K562 treated with DMSO at 1 percent for 4 hours (cell line): ENCODE results near the gene KHDC3L. TPM values are rescaled to one million over a fixed set of nuclear protein-coding genes. Genes with fewer than 3 reads are reported as not detected.

Experiments
- total RNA-seq: library from RNA; unstranded; fragments of 300-600 nt; gene quantifications from 2 replicates; pipeline ENCODE4 v1.2.3, GENCODE V29; 2022; ENCODE audit not compliant: insufficient read depth

Gene KHDC3L
- not detected in 2 replicates for total RNA-seq

DNA sequence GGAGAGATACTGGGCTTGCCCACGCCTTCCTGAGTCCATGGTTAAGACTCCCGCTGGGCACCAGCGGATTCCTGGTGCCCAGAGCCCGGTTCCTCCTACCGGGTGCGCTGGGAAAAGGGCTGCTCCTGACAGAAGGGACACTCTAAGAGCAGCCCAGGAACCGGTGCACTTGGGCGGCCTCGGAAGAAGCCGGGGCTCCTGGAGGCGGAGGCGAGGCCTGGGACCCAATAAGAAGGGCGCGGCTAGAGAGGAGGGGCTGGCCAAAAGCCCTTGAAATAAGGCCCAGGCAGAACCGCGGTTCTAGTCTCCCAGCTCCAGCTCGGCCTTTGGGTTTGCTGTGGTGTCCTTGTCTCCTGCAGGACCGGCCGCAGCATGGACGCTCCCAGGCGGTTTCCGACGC is at the start of gene KHDC3L:
KHDC3L (plus strand) TSS at position 301 of the 400 bp plus-strand sequence; CDS start at position 373, 72 bp downstream.

DNA sequence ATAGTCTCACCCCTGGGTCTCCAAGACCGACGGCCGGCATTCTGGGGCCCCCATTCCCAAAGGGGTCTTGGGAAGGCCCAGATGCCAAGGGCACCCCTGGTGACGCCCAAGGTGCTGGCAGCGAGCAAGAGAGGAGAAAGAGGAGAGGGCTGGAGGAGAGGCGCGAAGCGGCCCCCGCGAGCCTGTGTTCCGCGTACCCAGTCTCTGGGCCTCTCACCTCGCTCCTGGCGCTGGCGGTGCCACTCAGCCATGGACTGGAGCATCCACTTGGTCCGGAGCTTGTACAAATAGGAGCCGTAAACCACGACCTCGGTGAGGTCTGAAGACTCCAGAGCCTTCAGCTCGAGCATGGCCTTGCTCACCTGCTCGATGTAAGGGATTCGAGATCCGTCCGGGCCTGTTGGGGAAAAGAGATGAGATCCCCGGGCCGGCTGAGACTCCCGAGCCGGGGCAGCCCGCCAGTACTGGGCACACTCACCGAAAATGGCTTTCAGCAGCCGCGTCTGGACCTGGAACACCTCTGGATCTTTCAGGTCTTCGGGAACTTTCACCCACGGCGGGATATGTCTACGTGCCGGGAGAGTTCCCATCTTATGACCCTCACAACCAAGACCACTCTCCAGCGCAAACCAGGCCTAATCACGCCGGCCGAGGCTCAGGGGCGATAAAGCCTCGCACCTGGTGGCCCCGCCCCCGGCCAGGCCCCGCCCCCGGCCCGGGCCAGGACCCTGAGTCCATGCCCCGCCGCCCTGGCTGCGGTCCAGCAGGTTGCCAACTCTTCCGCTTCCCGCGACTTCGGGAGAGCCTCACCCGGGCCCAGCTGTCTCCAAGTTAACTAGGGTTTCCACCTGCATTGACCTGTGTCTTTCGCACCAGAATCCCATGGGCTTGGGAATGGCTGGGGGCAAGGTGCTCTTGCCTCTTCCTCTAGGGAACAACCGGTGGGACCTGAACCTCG is 8.5 kb upstream of the KHDC3L start, which contains the start of gene DPPA5:
DPPA5 (minus strand) TSS at position 641 of the 958 bp plus-strand sequence; CDS start at position 590, 51 bp downstream.

GRCh38 chr6:73369563-73369962 is 7.1 kb downstream of the KHDC3L start, which contains the start of gene OOEP:
Gene OOEP (minus strand): TSS chr6:73369897. CDS start chr6:73369792, 105 bp downstream.

DNA sequence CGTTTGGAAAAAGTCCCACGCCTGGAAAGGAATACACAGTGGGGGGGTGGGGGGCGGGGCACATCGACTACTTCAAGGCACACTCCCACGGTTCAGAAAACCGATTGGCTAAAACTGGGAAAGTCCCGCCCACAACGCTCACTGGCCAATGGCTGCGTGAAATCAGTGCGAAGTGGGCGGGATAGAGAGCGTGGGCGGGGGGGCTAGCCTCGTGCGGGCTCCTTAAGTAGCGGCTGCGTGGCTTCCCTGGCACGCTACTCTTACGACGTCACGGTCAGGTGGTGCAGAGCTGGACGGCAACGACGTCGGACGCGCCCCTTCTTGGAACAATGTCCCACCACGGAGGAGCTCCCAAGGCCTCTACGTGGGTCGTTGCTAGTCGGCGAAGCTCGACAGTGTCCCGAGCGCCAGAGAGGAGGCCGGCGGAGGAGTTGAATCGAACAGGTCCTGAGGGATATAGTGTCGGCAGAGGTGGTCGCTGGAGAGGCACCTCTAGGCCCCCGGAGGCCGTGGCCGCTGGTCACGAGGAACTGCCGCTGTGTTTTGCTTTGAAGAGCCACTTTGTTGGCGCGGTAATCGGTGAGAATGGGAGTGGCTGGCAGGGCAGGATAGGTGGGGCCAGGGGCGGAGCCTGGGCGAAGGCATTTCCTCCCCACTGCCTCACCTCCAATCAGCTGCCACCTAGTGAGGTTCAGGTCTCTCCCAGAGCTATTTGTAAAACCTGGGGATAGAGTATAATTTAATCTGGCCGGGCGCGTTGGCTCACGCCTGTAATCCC is 32.3 kb downstream of the KHDC3L start, which contains the start of gene DDX43:
DDX43 (plus strand) TSS at position 252 of the 778 bp plus-strand sequence; CDS start at position 330, 78 bp downstream.

Other genes starting within 250 kb of the KHDC3L start
- gene KHDC1L, start 137.2 kb upstream of the KHDC3L start, total RNA-seq, result not detected in 2 replicates
- 12.5 and 18.9 TPM in 2 replicates for gene KHDC1, start 99.5 kb upstream of the KHDC3L start, total RNA-seq
- gene DPPA5, start 8.4 kb upstream of the KHDC3L start, total RNA-seq, result not detected in 2 replicates
- not detected in 2 replicates for gene OOEP, start 7.2 kb downstream of the KHDC3L start, total RNA-seq
- gene DDX43, start 32.2 kb downstream of the KHDC3L start, total RNA-seq, result 0.67 TPM in 1 of 2 replicates, not detected in the other
- gene CGAS, start 89.6 kb downstream of the KHDC3L start, total RNA-seq, result not detected in 2 replicates
- gene MTO1, start 99.1 kb downstream of the KHDC3L start, total RNA-seq, result 27.6 and 29.3 TPM in 2 replicates
- gene EEF1A1, start 158.4 kb downstream of the KHDC3L start, total RNA-seq, result 20,128 and 20,812 TPM in 2 replicates